Ishikawa (cell line): ENCODE data around the gene SLC39A1.

Experiments used
- CREB1 ChIP-seq: IDR thresholded peaks from 2 replicates; pipeline ENCODE4 v1.6.1; 2012; ENCODE audit warnings: low read depth
- FOXM1 ChIP-seq: IDR thresholded peaks from 2 replicates; pipeline ENCODE4 v1.6.1; 2012; ENCODE audit warnings: low read depth, borderline replicate concordance
- TAF1 ChIP-seq: IDR thresholded peaks from 2 replicates; pipeline ENCODE4 v1.6.1; 2012; ENCODE audit warnings: low read depth, mild to moderate bottlenecking
- TEAD4 ChIP-seq: IDR thresholded peaks from 2 replicates; pipeline ENCODE4 v1.6.1; 2012
- TF ChIP-seq, protein P1 (sequence below): IDR thresholded peaks from 2 replicates; pipeline ENCODE4 v1.6.1; 2012; ENCODE audit warnings: low read depth, mild to moderate bottlenecking

DNA sequence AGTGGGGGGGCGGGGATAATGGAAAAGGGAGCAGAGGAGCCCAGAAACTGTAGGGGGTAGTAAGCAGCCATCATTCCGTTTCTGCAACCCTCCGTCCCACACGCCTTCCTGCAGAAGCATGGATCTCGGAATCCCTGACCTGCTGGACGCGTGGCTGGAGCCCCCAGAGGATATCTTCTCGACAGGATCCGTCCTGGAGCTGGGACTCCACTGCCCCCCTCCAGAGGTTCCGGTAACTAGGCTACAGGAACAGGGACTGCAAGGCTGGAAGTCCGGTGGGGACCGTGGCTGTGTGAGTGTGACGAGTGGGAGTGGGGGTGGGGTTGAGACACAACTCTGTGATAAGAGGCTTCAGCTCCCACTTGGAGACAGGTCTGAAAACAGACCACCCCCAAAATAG lies 5.1 kb upstream of the SLC39A1 start:
- TF ChIP-seq FOXM1 (no peak), CREB1 (no peak), TEAD4 (no peak), TAF1 (no peak)
- TF ChIP-seq, protein P1, sequence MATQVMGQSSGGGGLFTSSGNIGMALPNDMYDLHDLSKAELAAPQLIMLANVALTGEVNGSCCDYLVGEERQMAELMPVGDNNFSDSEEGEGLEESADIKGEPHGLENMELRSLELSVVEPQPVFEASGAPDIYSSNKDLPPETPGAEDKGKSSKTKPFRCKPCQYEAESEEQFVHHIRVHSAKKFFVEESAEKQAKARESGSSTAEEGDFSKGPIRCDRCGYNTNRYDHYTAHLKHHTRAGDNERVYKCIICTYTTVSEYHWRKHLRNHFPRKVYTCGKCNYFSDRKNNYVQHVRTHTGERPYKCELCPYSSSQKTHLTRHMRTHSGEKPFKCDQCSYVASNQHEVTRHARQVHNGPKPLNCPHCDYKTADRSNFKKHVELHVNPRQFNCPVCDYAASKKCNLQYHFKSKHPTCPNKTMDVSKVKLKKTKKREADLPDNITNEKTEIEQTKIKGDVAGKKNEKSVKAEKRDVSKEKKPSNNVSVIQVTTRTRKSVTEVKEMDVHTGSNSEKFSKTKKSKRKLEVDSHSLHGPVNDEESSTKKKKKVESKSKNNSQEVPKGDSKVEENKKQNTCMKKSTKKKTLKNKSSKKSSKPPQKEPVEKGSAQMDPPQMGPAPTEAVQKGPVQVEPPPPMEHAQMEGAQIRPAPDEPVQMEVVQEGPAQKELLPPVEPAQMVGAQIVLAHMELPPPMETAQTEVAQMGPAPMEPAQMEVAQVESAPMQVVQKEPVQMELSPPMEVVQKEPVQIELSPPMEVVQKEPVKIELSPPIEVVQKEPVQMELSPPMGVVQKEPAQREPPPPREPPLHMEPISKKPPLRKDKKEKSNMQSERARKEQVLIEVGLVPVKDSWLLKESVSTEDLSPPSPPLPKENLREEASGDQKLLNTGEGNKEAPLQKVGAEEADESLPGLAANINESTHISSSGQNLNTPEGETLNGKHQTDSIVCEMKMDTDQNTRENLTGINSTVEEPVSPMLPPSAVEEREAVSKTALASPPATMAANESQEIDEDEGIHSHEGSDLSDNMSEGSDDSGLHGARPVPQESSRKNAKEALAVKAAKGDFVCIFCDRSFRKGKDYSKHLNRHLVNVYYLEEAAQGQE = no peak
